Measurements from ENCODE around the gene SRR. TPM values are rescaled to one million over a fixed set of nuclear protein-coding genes. Genes with fewer than 3 reads are reported as not detected.

The SRR gene
- total RNA-seq, 1 experiment from 2014 or later, result 11.8 TPM

DNA sequence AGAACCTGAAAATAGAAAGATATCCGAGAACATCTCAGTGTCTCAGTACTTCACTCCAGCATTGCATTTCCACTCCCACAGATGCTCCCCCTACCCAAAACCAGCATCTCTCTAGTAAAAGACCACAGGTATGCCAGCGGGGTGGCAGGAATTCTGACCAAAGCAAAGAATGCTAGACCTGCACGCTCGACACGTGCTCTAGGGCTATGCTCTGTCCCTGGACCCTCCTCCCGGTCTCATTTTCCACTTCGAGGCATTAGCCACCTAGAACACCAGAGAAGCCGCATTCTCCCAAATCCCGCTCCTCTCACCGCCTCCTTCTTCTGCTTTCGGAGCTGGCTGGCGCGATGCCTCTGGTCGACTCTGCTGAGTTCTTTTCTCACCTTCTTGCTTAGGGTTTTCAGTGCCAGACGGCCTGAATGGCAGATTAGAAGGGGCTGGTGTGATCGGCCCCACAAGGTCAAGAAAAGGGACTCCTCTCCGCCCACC lies 32.0 kb downstream of the SRR start:
- no TSS peak for BruUV-seq (replicated peaks)
- intact Hi-C loops (cut with micrococcal nuclease; ENCODE audit: unreplicated experiment) (no loop called here), in situ Hi-C loops (cut with HindIII; ENCODE audit: low pct_unique_long_range_greater_than_20kb, low sequenced_read_pairs) (no loop called here)
- Histone ChIP-seq H3K4me1 (ENCODE audit: control insufficient read depth, insufficient read depth, low read length) (peaks cover 16% of the 10 kb centered on the region), H3K4me3 (ENCODE audit: low read depth in 2 of 2, low read length in 2 of 2) (peak overlapping the region; percentile 77 to 99), H3K36me3 (ENCODE audit: control insufficient read depth, insufficient read depth, low read length) (peaks cover 37% of the 10 kb centered on the region), H3K27me3 (ENCODE audit: control insufficient read depth, insufficient read depth, low read length) (no peaks in the 10 kb centered on the region), H3K27ac (ENCODE audit: low read length) (peak overlapping the region; percentile 97), H3K9me3 (ENCODE audit: control insufficient read depth, insufficient read depth, low read depth, low read length) (no peaks in the 10 kb centered on the region)
- ChIA-PET CTCF (no interaction called here), POLR2A (interaction anchor here (0.5 kb wide), 1 partner anchor 66 kb away, joined by 17 read pairs; no protein-coding TSS in a partner anchor)
- ATAC-seq (no peak), DNase-seq (ENCODE audit: low read depth, low spot score) (no peak)
- TF ChIP-seq SIN3A (IDR thresholded peaks at IDR 0.05; ENCODE audit: borderline replicate concordance, insufficient read depth, low read depth, low read length) (no peak), POLR2AphosphoS5 (IDR thresholded peaks at IDR 0.05; ENCODE audit: low read depth, low read length) (no peak), REST (IDR thresholded peaks at IDR 0.05; ENCODE audit: insufficient read depth in 1 of 2, low read depth in 2 of 2, low read length in 1 of 2) (no peak)
- TF ChIP-seq, protein P1, sequence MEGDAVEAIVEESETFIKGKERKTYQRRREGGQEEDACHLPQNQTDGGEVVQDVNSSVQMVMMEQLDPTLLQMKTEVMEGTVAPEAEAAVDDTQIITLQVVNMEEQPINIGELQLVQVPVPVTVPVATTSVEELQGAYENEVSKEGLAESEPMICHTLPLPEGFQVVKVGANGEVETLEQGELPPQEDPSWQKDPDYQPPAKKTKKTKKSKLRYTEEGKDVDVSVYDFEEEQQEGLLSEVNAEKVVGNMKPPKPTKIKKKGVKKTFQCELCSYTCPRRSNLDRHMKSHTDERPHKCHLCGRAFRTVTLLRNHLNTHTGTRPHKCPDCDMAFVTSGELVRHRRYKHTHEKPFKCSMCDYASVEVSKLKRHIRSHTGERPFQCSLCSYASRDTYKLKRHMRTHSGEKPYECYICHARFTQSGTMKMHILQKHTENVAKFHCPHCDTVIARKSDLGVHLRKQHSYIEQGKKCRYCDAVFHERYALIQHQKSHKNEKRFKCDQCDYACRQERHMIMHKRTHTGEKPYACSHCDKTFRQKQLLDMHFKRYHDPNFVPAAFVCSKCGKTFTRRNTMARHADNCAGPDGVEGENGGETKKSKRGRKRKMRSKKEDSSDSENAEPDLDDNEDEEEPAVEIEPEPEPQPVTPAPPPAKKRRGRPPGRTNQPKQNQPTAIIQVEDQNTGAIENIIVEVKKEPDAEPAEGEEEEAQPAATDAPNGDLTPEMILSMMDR (IDR thresholded peaks at IDR 0.05), result no peak

DNA sequence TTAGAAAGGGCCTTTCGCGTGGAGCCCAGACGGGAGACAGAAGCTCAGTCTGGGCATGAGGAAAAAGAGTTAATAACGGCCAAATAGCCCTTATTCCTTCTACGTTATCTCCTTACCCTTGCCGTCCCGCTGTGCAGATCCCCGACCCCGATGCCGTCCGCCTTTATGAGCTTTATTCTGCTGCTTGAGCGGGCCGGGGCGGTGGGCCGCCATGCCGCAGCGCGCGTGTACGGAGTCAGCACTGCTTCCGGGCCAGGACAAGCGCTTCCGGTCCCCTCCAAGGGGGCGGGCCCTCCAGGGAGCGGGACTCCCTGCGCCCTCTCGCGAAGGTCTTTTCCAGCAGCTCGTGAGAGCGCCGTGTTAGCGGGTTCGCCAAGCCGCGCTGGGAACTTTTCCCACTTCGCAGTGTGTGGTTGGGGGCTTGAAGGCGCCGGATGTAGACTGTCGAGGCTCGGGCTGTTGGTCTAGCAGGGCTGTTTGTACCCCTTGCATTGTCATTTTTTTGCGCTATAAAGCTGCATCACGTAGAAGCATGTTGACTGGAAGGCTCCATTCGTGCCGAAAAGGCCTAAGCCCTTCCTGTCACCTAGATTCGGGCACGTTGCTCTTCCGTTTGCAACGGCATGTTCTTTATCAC lies 32.6 kb downstream of the SRR start, which contains the start of gene TSR1:
TSR1 (minus strand) TSS at position 243 of the 637 bp plus-strand sequence; CDS start at position 213, 30 bp downstream.
- TF ChIP-seq, protein P1 (IDR thresholded peaks at IDR 0.05), result no peak; the same call in 1 of the 2 replicates
- TF ChIP-seq POLR2AphosphoS5 (IDR thresholded peaks at IDR 0.05; ENCODE audit: low read depth, low read length) (peak; percentile 93), SIN3A (IDR thresholded peaks at IDR 0.05; ENCODE audit: borderline replicate concordance, insufficient read depth, low read depth, low read length) (peak; percentile 52; the same call in 1 of the 2 replicates), TCF7L2 (IDR thresholded peaks at IDR 0.05; ENCODE audit: low read depth, low read length) (no peak), REST (IDR thresholded peaks at IDR 0.05; ENCODE audit: insufficient read depth in 1 of 2, low read depth in 2 of 2, low read length in 1 of 2) (no peak)
- intact Hi-C loops (cut with micrococcal nuclease; ENCODE audit: unreplicated experiment), result no loop called here
- Histone ChIP-seq H3K27me3 (ENCODE audit: control insufficient read depth, insufficient read depth, low read length) (no peaks in the 10 kb centered on the region), H3K4me1 (ENCODE audit: control insufficient read depth, insufficient read depth, low read length) (peaks cover 16% of the 10 kb centered on the region), H3K9me3 (ENCODE audit: control insufficient read depth, insufficient read depth, low read depth, low read length) (no peaks in the 10 kb centered on the region), H3K4me3 (ENCODE audit: low read depth in 2 of 2, low read length in 2 of 2) (peak within 1 kb of the TSS; percentile 77 to 99), H3K36me3 (ENCODE audit: control insufficient read depth, insufficient read depth, low read length) (peaks cover 36% of the 10 kb centered on the region), H3K27ac (ENCODE audit: low read length) (peak within 1 kb of the TSS; percentile 97)
- ATAC-seq (peak; percentile 93), DNase-seq (ENCODE audit: low read depth, low spot score) (peak; percentile 52)
- POLR2A ChIA-PET, result interaction anchor here (0.5 to 0.6 kb wide), 3 partner anchors 24 to 65 kb away, joined by 3 to 17 read pairs (median 4); no protein-coding TSS in a partner anchor
- BruUV-seq (replicated peaks), result no TSS peak
- in situ Hi-C loops (cut with HindIII; ENCODE audit: low pct_unique_long_range_greater_than_20kb, low sequenced_read_pairs), result no loop called here
- CTCF ChIA-PET, result no interaction called here
